GM19351 (cell line): ENCODE results near the gene CASZ1.

Experiments
- ATAC-seq: cut with Tn5 transposase; IDR thresholded peaks from one replicate; pipeline ENCODE4 v1.9.1; 2021; ENCODE audit warnings: mild to moderate bottlenecking, moderate library complexity; ENCODE audit not compliant: unreplicated experiment

The CASZ1 gene

GRCh38 chr1:10615332-10615731 is 181.1 kb downstream of the CASZ1 start:
- no peak for ATAC-seq

- no peak for ATAC-seq
Measured at GRCh38 chr1:10614377-10615225, 181.8 kb downstream of the CASZ1 start.

GRCh38 chr1:10613861-10614260 is 182.6 kb downstream of the CASZ1 start:
- no peak for ATAC-seq

GRCh38 chr1:10613340-10613739 is 183.1 kb downstream of the CASZ1 start:
- ATAC-seq = no peak

GRCh38 chr1:10612436-10613160 is 183.8 kb downstream of the CASZ1 start:
- ATAC-seq = no peak

- no peak for ATAC-seq
Measured at GRCh38 chr1:10610901-10611600, 185.4 kb downstream of the CASZ1 start.

GRCh38 chr1:10608690-10609089 is 187.8 kb downstream of the CASZ1 start:
- ATAC-seq = no peak

- no peak for ATAC-seq
Measured at GRCh38 chr1:10607228-10607627, 189.2 kb downstream of the CASZ1 start.

GRCh38 chr1:10606064-10606463 is 190.4 kb downstream of the CASZ1 start:
- ATAC-seq = no peak

- no peak for ATAC-seq
Measured at GRCh38 chr1:10604966-10605365, 191.5 kb downstream of the CASZ1 start.

- no peak for ATAC-seq
Measured at GRCh38 chr1:10602936-10603335, 193.5 kb downstream of the CASZ1 start.

GRCh38 chr1:10601342-10602070 is 194.9 kb downstream of the CASZ1 start:
- no peak for ATAC-seq

- ATAC-seq = no peak
Measured at GRCh38 chr1:10599194-10599861, 197.1 kb downstream of the CASZ1 start.

- ATAC-seq = no peak
Measured at GRCh38 chr1:10598389-10598702, 198.1 kb downstream of the CASZ1 start.

GRCh38 chr1:10597492-10598388 is 198.7 kb downstream of the CASZ1 start:
- ATAC-seq = no peak

- no peak for ATAC-seq
Measured at GRCh38 chr1:10596780-10597179, 199.7 kb downstream of the CASZ1 start.

- ATAC-seq = no peak
Measured at GRCh38 chr1:10594595-10595223, 201.7 kb downstream of the CASZ1 start.

GRCh38 chr1:10593750-10594149 is 202.7 kb downstream of the CASZ1 start:
- no peak for ATAC-seq

- no peak for ATAC-seq
Measured at GRCh38 chr1:10592373-10592772, 204.1 kb downstream of the CASZ1 start.
